HL-60 (cell line): ENCODE data around the gene NGLY1.

Experiments
- GABPA ChIP-seq: IDR thresholded peaks from 2 replicates; pipeline ENCODE4 v1.6.1; 2012; ENCODE audit warnings: low read depth
- POLR2AphosphoS5 ChIP-seq: IDR thresholded peaks from 2 replicates; pipeline ENCODE4 v1.6.1; 2012; ENCODE audit warnings: low read depth
- TF ChIP-seq, protein P1 (sequence below): IDR thresholded peaks from one replicate; pipeline ENCODE4 v1.5.1; 2011; ENCODE audit warnings: low read length, control low read depth, inconsistent platforms; ENCODE audit not compliant: insufficient read depth

- no peak for TF ChIP-seq POLR2AphosphoS5
- TF ChIP-seq, protein P1, sequence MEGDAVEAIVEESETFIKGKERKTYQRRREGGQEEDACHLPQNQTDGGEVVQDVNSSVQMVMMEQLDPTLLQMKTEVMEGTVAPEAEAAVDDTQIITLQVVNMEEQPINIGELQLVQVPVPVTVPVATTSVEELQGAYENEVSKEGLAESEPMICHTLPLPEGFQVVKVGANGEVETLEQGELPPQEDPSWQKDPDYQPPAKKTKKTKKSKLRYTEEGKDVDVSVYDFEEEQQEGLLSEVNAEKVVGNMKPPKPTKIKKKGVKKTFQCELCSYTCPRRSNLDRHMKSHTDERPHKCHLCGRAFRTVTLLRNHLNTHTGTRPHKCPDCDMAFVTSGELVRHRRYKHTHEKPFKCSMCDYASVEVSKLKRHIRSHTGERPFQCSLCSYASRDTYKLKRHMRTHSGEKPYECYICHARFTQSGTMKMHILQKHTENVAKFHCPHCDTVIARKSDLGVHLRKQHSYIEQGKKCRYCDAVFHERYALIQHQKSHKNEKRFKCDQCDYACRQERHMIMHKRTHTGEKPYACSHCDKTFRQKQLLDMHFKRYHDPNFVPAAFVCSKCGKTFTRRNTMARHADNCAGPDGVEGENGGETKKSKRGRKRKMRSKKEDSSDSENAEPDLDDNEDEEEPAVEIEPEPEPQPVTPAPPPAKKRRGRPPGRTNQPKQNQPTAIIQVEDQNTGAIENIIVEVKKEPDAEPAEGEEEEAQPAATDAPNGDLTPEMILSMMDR, result no peak
- no peak for TF ChIP-seq GABPA
These were observed 656 bp downstream of the NGLY1 start for GRCh38 chr3:25782636-25782937.
